Fibroblast of lung (primary cell): Measurements from ENCODE around the gene CHRM5.
"Not testable (repeated sequence)": the region's sequence is repeated elsewhere in the genome, so short reads cannot be mapped to it uniquely, and the experiment has no call there.

Experiments used
- CTCF ChIP-seq, 2 donors: IDR thresholded peaks in 1 of 2; conservative IDR thresholded peaks in 1 of 2; 1 replicate in 1 of 2; 2 replicates in 1 of 2; pipeline ENCODE4 v1.5.1; 2011 to 2012; ENCODE audit warnings: low read length in 2 of 2, control low read depth in 1 of 2, inconsistent platforms in 1 of 2, low read depth in 1 of 2, mild to moderate bottlenecking in 1 of 2
- EZH2 ChIP-seq: IDR thresholded peaks from 2 replicates; pipeline ENCODE4 v1.5.1; 2012; ENCODE audit warnings: low read length, control low read depth, mild to moderate bottlenecking; ENCODE audit errors: missing control alignments

- TF ChIP-seq EZH2; CTCF (conservative IDR thresholded peaks at IDR 0.05 in 1 of 2, IDR thresholded peaks at IDR 0.05 in 1 of 2; ENCODE audit: low read depth in 1 of 2, low read length in 2 of 2): not testable (repeated sequence)
Measured at GRCh38 chr15:34050385-34050784, 82.1 kb downstream of the CHRM5 start.
